Neutrophil (primary cell): ENCODE data around the gene TCF4.

Experiments
- H3K27ac ChIP-seq: fragments of 200-600 bp; sonication (generic); 2 replicates; pipeline ENCODE4 v1.5.1; 2016; ENCODE audit warnings: mild to moderate bottlenecking, moderate library complexity
- H3K27me3 ChIP-seq: fragments of 200-600 bp; sonication (generic); 2 replicates; pipeline ENCODE4 v1.6.0; 2016; ENCODE audit warnings: mild to moderate bottlenecking
- H3K36me3 ChIP-seq: fragments of 200-600 bp; sonication (generic); 2 replicates; pipeline ENCODE4 v1.5.1; 2017
- H3K4me1 ChIP-seq, 2 experiments: fragments of 200-600 bp in 1 of 2; sonication (generic) in 1 of 2; 1 replicate in 1 of 2; 2 replicates in 1 of 2; pipeline versions ENCODE4 v1.5.1 to v1.6.1; 2013 to 2016; ENCODE audit warnings: low read depth in 1 of 2, low read length in 1 of 2, mild to moderate bottlenecking in 1 of 2, moderate library complexity in 1 of 2; ENCODE audit not compliant: control insufficient read depth in 1 of 2, insufficient read depth in 1 of 2
- H3K4me3 ChIP-seq, 2 experiments: fragments of 200-600 bp in 1 of 2; sonication (generic) in 1 of 2; 1 replicate in 1 of 2; 2 replicates in 1 of 2; pipeline ENCODE4 v1.5.1; 2013 to 2016; ENCODE audit warnings: low read depth in 1 of 2, low read length in 1 of 2, mild to moderate bottlenecking in 1 of 2, moderate library complexity in 1 of 2
- H3K9me3 ChIP-seq: fragments of 200-600 bp; sonication (generic); 2 replicates; pipeline ENCODE4 v1.5.1; 2016
- CTCF ChIP-seq: fragments of 200-600 bp; sonication (generic); IDR thresholded peaks from 2 replicates; pipeline ENCODE4 v1.5.1; 2016; ENCODE audit warnings: antibody characterized with exemption

TCF4 gene

DNA sequence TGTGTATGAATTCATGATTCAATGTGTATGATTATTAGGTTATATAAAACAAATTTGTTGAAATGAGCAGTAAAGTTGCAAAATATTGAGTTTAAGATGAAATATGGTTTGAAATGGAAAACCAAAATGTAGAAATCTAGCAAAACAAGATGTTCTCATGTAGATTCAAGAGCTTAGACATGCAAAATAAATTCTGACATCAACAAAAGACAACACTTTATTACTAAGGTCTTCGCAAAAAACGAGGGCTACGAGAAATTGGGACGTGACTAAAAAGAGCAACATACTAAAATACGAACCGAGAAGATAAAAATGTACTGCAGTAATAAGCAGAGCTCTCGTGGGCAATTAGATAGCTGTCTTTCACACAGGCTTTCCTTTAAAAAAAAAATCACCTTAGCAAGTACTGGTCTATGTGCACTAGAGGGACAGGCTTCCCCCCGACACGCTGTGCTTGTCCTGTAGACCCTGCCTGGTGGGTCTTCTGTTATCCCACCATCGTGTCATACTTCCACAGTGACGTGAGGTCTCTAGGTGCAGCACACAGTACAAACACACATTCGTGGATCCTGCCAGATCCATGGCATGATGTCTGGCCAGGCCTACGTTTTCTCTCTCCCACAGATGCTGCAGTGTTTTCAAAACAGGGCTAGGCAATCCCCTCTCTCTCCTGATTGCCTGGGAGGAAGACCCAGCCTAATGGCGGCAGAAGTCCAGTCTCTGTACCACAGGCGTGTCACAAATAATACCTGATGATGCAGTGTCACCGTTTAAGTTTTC, 240.8 kb downstream of the TCF4 start:
- Histone ChIP-seq H3K9me3 (no peaks in the 10 kb centered on the region), H3K27ac (no peak overlapping the region), H3K27me3 (no peaks in the 10 kb centered on the region), H3K4me3 (no peak overlapping the region), H3K36me3 (no peaks in the 10 kb centered on the region), H3K4me1 (no peaks in the 10 kb centered on the region)
- no peak for TF ChIP-seq CTCF

- Histone ChIP-seq H3K4me1 (no peaks in the 10 kb centered on the region), H3K4me3 (no peak overlapping the region), H3K9me3 (no peaks in the 10 kb centered on the region), H3K36me3 (no peaks in the 10 kb centered on the region), H3K27me3 (no peaks in the 10 kb centered on the region), H3K27ac (no peak overlapping the region)
- TF ChIP-seq CTCF: no peak
These were observed 241.6 kb downstream of the TCF4 start for GRCh38 chr18:55346387-55346786.

GRCh38 chr18:55345103-55345950, 242.7 kb downstream of the TCF4 start:
- Histone ChIP-seq H3K9me3 (no peaks in the 10 kb centered on the region), H3K36me3 (no peaks in the 10 kb centered on the region), H3K4me1 (no peaks in the 10 kb centered on the region), H3K4me3 (no peak overlapping the region), H3K27me3 (no peaks in the 10 kb centered on the region), H3K27ac (no peak overlapping the region)
- TF ChIP-seq CTCF: no peak

- H3K27ac ChIP-seq: no peak overlapping the region
- TF ChIP-seq CTCF: no peak
These were observed 244.5 kb downstream of the TCF4 start for GRCh38 chr18:55343396-55344073.

DNA sequence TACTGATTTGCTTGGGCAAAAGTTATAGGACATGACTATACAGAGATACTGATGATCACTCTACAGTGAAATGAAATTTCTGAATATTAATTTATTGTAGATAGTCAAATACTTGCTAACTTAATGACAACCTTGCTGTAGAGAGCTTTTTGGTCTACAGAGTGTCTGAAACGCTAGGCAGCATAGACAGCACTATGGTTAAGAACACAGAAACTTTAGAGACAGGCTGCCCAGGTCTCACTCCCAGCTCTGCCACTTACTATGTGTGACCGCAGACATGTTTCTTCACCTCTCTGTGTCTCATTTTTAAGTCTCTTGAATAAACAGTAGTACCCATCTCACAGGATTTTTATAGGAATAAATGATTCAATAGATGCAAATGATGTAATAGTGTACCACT, 247.0 kb downstream of the TCF4 start:
- Histone ChIP-seq H3K27ac (no peak overlapping the region), H3K4me1 (peaks cover 19 to 23% of the 10 kb centered on the region in 2 experiments), H3K9me3 (no peaks in the 10 kb centered on the region), H3K4me3 (no peak overlapping the region), H3K27me3 (peaks cover 14% of the 10 kb centered on the region), H3K36me3 (no peaks in the 10 kb centered on the region)
- no peak for TF ChIP-seq CTCF

More at GRCh38 chr18:55343396-55344073, 244.5 kb downstream of the TCF4 start:
- Histone ChIP-seq H3K4me3 (no peak overlapping the region), H3K36me3 (no peaks in the 10 kb centered on the region), H3K27me3 (no peaks in the 10 kb centered on the region), H3K4me1 (peaks cover 9 to 10% of the 10 kb centered on the region in 2 experiments), H3K9me3 (no peaks in the 10 kb centered on the region)
